Memory B cell (primary cell): ENCODE results near the gene PGRMC2.
A peak's percentile ranks its signal among the peaks of the same experiment; 100 is the strongest.

Experiments
- ATAC-seq: fragments of 150-1000 bp; cut with Tn5 transposase; 2 replicates; pipeline ENCODE4 v1.10.0; 2021; ENCODE audit warnings: low read depth, mild to moderate bottlenecking, moderate library complexity
- DNase-seq, 2 donors: peaks; one replicate each; pipeline ENCODE4 v3.0.0; 2022; ENCODE audit warnings: low spot score in 2 of 2
- H3K27ac Mint-ChIP-seq: one replicate; pipeline ENCODE4 v1.8.0; 2022; ENCODE audit warnings: mild to moderate bottlenecking, moderate library complexity, mixed read lengths
- H3K27me3 Mint-ChIP-seq: one replicate; pipeline ENCODE4 v1.8.0; 2022; ENCODE audit warnings: mixed read lengths
- H3K36me3 Mint-ChIP-seq: one replicate; pipeline ENCODE4 v1.8.0; 2022; ENCODE audit warnings: mild to moderate bottlenecking, mixed read lengths
- H3K4me1 Mint-ChIP-seq: one replicate; pipeline ENCODE4 v1.8.0; 2022; ENCODE audit warnings: mixed read lengths
- H3K4me3 Mint-ChIP-seq: one replicate; pipeline ENCODE4 v1.8.0; 2022; ENCODE audit warnings: mild to moderate bottlenecking, moderate library complexity, mixed read lengths
- H3K9me3 Mint-ChIP-seq: one replicate; pipeline ENCODE4 v1.8.0; 2022; ENCODE audit warnings: mixed read lengths

The PGRMC2 gene

GRCh38 chr4:128310266-128310697, 22.7 kb upstream of the PGRMC2 start:
- Mint-ChIP-seq H3K4me3 (no peak overlapping the region), H3K27ac (no peak overlapping the region), H3K27me3 (no peaks in the 10 kb centered on the region), H3K9me3 (no peaks in the 10 kb centered on the region), H3K36me3 (peaks cover 21% of the 10 kb centered on the region), H3K4me1 (peaks cover 2% of the 10 kb centered on the region)
- DNase-seq (no peak), ATAC-seq (no peak)

GRCh38 chr4:128309585-128309984, 22.0 kb upstream of the PGRMC2 start:
- no peaks in the 10 kb centered on the region for H3K9me3 Mint-ChIP-seq
- peaks cover 2% of the 10 kb centered on the region for H3K4me1 Mint-ChIP-seq
- H3K36me3 Mint-ChIP-seq: peaks cover 17% of the 10 kb centered on the region
- no peaks in the 10 kb centered on the region for H3K27me3 Mint-ChIP-seq
- ATAC-seq: no peak
- DNase-seq: no peak
- no peak overlapping the region for H3K27ac Mint-ChIP-seq
- no peak overlapping the region for H3K4me3 Mint-ChIP-seq

GRCh38 chr4:128308986-128309385, 21.4 kb upstream of the PGRMC2 start:
- Mint-ChIP-seq H3K4me3 (no peak overlapping the region), H3K36me3 (peaks cover 12% of the 10 kb centered on the region), H3K4me1 (peaks cover 2% of the 10 kb centered on the region), H3K9me3 (no peaks in the 10 kb centered on the region), H3K27me3 (no peaks in the 10 kb centered on the region), H3K27ac (no peak overlapping the region)
- DNase-seq (no peak), ATAC-seq (no peak)

DNA sequence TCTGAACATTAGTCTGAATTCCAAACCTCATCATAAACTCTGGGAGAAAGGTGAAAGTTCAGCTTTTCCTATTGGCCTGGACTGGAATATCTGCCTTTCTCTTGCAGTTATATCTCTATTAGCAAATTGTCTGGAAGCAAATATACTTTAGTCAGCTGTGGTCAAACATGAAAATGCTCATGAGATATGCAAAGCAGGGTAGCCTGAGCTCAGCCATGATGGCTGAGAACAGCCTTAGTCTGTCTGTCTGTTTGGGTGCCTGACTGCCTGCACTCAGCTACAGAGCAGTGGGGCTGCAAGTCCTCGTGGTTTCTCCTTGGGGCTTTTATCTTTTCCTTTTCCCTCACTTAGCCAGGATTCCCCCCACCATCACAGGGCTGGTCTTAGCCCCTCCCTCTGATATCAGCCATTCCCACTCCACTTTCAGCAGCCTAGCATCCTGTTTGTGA, 19.5 kb upstream of the PGRMC2 start:
- Mint-ChIP-seq H3K27ac (no peak overlapping the region), H3K4me3 (no peak overlapping the region), H3K9me3 (no peaks in the 10 kb centered on the region), H3K36me3 (peaks cover 17% of the 10 kb centered on the region), H3K27me3 (no peaks in the 10 kb centered on the region), H3K4me1 (peaks cover 2% of the 10 kb centered on the region)
- DNase-seq: no peak
- ATAC-seq: no peak

GRCh38 chr4:128305942-128306341, 18.3 kb upstream of the PGRMC2 start:
- no peak for DNase-seq
- H3K27ac Mint-ChIP-seq: no peak overlapping the region
- no peaks in the 10 kb centered on the region for H3K27me3 Mint-ChIP-seq
- H3K36me3 Mint-ChIP-seq: peaks cover 22% of the 10 kb centered on the region
- H3K9me3 Mint-ChIP-seq: no peaks in the 10 kb centered on the region
- no peak overlapping the region for H3K4me3 Mint-ChIP-seq
- ATAC-seq: no peak
- H3K4me1 Mint-ChIP-seq: peaks cover 2% of the 10 kb centered on the region

GRCh38 chr4:128303986-128304385, 16.4 kb upstream of the PGRMC2 start:
- Mint-ChIP-seq H3K4me1 (peaks cover 2% of the 10 kb centered on the region), H3K9me3 (no peaks in the 10 kb centered on the region), H3K27me3 (no peaks in the 10 kb centered on the region), H3K36me3 (peaks cover 28% of the 10 kb centered on the region), H3K27ac (no peak overlapping the region), H3K4me3 (no peak overlapping the region)
- ATAC-seq: no peak
- DNase-seq: no peak

- ATAC-seq (no peak), DNase-seq (no peak)
- Mint-ChIP-seq H3K4me1 (peaks cover 2% of the 10 kb centered on the region), H3K36me3 (peaks cover 29% of the 10 kb centered on the region), H3K27me3 (no peaks in the 10 kb centered on the region), H3K27ac (no peak overlapping the region), H3K4me3 (no peak overlapping the region), H3K9me3 (no peaks in the 10 kb centered on the region)
These were observed 15.8 kb upstream of the PGRMC2 start for GRCh38 chr4:128303405-128303785.

- Mint-ChIP-seq H3K4me3 (no peak overlapping the region), H3K4me1 (no peaks in the 10 kb centered on the region)
- no peak for ATAC-seq
These were observed 14.4 kb upstream of the PGRMC2 start for GRCh38 chr4:128301979-128302378.

GRCh38 chr4:128299848-128300247, 12.2 kb upstream of the PGRMC2 start:
- no peak for DNase-seq
- ATAC-seq: no peak
- Mint-ChIP-seq H3K27ac (no peak overlapping the region), H3K36me3 (peaks cover 28% of the 10 kb centered on the region), H3K9me3 (no peaks in the 10 kb centered on the region), H3K4me1 (no peaks in the 10 kb centered on the region), H3K27me3 (no peaks in the 10 kb centered on the region), H3K4me3 (no peak overlapping the region)

More at GRCh38 chr4:128301979-128302378, 14.4 kb upstream of the PGRMC2 start:
- Mint-ChIP-seq H3K27me3 (no peaks in the 10 kb centered on the region), H3K27ac (no peak overlapping the region), H3K36me3 (peaks cover 29% of the 10 kb centered on the region), H3K9me3 (no peaks in the 10 kb centered on the region)
- DNase-seq: no peak

GRCh38 chr4:128298852-128299251, 11.2 kb upstream of the PGRMC2 start:
- ATAC-seq: peak; percentile 57
- Mint-ChIP-seq H3K27ac (no peak overlapping the region), H3K36me3 (peaks cover 28% of the 10 kb centered on the region), H3K9me3 (no peaks in the 10 kb centered on the region), H3K4me3 (no peak overlapping the region), H3K4me1 (no peaks in the 10 kb centered on the region), H3K27me3 (no peaks in the 10 kb centered on the region)
- no peak for DNase-seq

DNA sequence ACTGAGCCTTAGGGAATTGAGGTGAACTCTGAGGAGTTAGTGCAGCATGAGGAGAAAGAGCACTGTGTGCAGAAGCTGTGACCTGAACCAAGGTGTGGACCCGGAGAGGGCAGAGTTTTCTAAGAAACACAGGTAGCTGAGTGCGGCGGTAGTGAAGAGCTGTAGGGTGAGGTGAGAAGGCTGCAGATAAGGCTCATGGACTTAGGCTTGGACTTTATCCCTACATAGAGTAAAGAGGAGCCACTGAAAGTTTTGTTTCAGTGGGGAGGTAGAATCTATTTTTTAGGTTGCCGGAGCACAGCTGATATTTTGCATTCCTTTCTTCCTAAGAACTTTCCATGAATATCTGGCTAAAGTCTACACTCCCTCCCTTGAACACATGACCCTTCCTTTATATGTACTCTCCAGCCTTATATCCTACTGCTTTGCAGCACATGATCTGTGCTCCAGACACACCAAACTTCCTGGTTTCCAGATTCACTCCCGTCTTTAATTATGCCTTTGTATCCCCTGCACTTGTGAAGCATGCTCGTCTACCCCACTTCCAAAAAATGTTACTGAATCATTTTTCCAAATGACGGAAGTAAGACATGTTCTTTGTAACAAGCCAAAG, 10.6 kb upstream of the PGRMC2 start:
- peaks cover 28% of the 10 kb centered on the region for H3K36me3 Mint-ChIP-seq
- ATAC-seq (no peak), DNase-seq (no peak)
- no peaks in the 10 kb centered on the region for H3K27me3 Mint-ChIP-seq
- no peaks in the 10 kb centered on the region for H3K9me3 Mint-ChIP-seq
- no peak overlapping the region for H3K27ac Mint-ChIP-seq
- no peaks in the 10 kb centered on the region for H3K4me1 Mint-ChIP-seq
- H3K4me3 Mint-ChIP-seq: no peak overlapping the region

- no peaks in the 10 kb centered on the region for H3K9me3 Mint-ChIP-seq
- DNase-seq: no peak
- peaks cover 14% of the 10 kb centered on the region for H3K36me3 Mint-ChIP-seq
- H3K4me1 Mint-ChIP-seq: peaks cover 2% of the 10 kb centered on the region
- no peak overlapping the region for H3K27ac Mint-ChIP-seq
- no peak overlapping the region for H3K4me3 Mint-ChIP-seq
- no peak for ATAC-seq
- H3K27me3 Mint-ChIP-seq: no peaks in the 10 kb centered on the region
These were observed 7.6 kb upstream of the PGRMC2 start for GRCh38 chr4:128295255-128295654.

GRCh38 chr4:128294464-128294863, 6.9 kb upstream of the PGRMC2 start:
- DNase-seq (no peak), ATAC-seq (no peak)
- Mint-ChIP-seq H3K27ac (no peak overlapping the region), H3K9me3 (no peaks in the 10 kb centered on the region), H3K36me3 (peaks cover 10% of the 10 kb centered on the region), H3K4me3 (no peak overlapping the region), H3K4me1 (peaks cover 2% of the 10 kb centered on the region), H3K27me3 (no peaks in the 10 kb centered on the region)

DNA sequence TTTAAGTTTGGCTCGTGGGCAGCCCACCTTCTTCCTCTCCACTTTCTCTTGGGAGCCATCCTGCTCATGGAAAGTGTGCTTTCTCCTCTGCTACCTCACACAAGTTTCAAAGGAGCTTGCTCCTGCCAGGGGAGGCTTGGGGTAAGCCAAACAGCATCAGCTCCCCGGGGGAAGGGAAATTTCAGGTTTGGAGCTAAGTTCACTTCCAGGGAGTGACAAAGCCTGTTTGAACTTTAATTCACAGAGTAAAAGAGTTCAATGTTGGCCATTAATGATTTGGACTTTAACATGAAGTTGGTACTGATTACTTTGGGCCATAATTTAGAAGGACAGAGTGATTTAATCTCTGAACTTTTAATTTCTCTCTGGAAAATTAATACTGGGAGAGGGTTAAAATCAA, 4.7 kb upstream of the PGRMC2 start:
- no peak overlapping the region for H3K27ac Mint-ChIP-seq
- no peaks in the 10 kb centered on the region for H3K9me3 Mint-ChIP-seq
- H3K36me3 Mint-ChIP-seq: peaks cover 5% of the 10 kb centered on the region
- no peak for ATAC-seq
- no peak overlapping the region for H3K4me3 Mint-ChIP-seq
- no peak for DNase-seq
- peaks cover 7% of the 10 kb centered on the region for H3K4me1 Mint-ChIP-seq
- no peaks in the 10 kb centered on the region for H3K27me3 Mint-ChIP-seq

DNA sequence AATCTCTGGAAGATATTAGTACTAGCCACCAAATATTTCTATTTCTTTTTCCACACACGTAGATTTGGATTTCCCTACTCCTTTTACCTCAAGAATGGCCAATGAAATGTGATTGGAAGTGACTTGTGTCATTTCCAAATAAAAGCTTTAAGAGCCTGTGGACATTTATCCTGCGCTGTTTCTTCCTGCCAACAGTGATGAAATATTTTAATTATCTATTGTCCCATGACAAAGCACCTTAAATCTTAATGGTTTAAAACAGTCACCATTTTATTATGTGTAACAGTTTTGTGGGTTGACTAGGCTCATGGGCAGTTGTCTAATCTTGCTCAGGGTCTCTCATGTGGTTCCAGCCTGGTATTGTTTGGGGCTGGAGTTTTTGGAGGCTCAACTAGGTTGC, 3.5 kb upstream of the PGRMC2 start:
- Mint-ChIP-seq H3K4me3 (no peak overlapping the region), H3K9me3 (no peaks in the 10 kb centered on the region), H3K4me1 (peaks cover 13% of the 10 kb centered on the region), H3K27ac (no peak overlapping the region), H3K27me3 (no peaks in the 10 kb centered on the region), H3K36me3 (no peaks in the 10 kb centered on the region)
- ATAC-seq (no peak), DNase-seq (no peak)
